ENCODE measurements around the gene CHD9.

- TF ChIP-seq CTCF (IDR thresholded peaks at IDR 0.05), result no peak
- TF ChIP-seq POLR2A (IDR thresholded peaks at IDR 0.05; ENCODE audit: low read depth), result no peak
Observed at GRCh38 chr16:53175118-53175517, 120.3 kb downstream of the CHD9 start.
